Gastrocnemius medialis (tissue), 4 donors: Measurements from ENCODE around the gene PARD3B.

Source experiments
- POLR2A ChIP-seq, 2 donors: fragments of 450-650 bp; IDR thresholded peaks; one replicate each; pipeline ENCODE4 v1.6.1; 2017; ENCODE audit warnings: antibody characterized with exemption in 2 of 2, mild to moderate bottlenecking in 2 of 2, moderate library complexity in 2 of 2
- TF ChIP-seq, protein P1 (sequence below), 5 experiments: fragments of 450-650 bp in 3 of 5; fragments of 200-600 bp in 2 of 5; sonication (generic) in 2 of 5; IDR thresholded peaks in 4 of 5; conservative IDR thresholded peaks in 1 of 5; 1 replicate in 4 of 5; 2 replicates in 1 of 5; pipeline ENCODE4 v1.5.1; 2016 to 2019; ENCODE audit warnings: antibody characterized with exemption in 5 of 5, mild to moderate bottlenecking in 3 of 5, moderate library complexity in 3 of 5

DNA sequence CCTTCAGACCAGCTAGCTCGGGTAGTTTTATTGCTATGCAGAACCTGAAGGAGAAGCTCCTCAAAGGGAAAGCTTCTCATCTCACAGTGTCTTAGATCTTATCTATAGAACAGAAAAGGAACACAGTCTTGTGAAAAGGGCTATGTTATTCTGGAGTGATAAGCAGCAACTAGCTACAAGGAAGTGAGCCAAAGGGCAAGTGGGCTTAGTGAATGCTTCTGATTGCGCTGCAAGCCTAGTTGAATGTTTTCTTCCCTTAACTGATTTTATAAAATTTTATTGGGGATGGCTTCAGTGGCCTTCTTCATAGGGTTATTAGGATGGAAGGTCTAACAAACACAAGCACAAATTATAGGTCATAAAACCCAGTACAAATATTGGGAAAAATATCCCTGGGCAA is 400.1 kb downstream of the PARD3B start:
- TF ChIP-seq, protein P1, sequence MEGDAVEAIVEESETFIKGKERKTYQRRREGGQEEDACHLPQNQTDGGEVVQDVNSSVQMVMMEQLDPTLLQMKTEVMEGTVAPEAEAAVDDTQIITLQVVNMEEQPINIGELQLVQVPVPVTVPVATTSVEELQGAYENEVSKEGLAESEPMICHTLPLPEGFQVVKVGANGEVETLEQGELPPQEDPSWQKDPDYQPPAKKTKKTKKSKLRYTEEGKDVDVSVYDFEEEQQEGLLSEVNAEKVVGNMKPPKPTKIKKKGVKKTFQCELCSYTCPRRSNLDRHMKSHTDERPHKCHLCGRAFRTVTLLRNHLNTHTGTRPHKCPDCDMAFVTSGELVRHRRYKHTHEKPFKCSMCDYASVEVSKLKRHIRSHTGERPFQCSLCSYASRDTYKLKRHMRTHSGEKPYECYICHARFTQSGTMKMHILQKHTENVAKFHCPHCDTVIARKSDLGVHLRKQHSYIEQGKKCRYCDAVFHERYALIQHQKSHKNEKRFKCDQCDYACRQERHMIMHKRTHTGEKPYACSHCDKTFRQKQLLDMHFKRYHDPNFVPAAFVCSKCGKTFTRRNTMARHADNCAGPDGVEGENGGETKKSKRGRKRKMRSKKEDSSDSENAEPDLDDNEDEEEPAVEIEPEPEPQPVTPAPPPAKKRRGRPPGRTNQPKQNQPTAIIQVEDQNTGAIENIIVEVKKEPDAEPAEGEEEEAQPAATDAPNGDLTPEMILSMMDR (IDR thresholded peaks at IDR 0.05 in 4 of 5, conservative IDR thresholded peaks at IDR 0.05 in 1 of 5): no peak
- no peak for TF ChIP-seq POLR2A (IDR thresholded peaks at IDR 0.05)
